Erythroblast (primary cell): Measurements from ENCODE around the gene FEN1.

ENCODE experiments used
- GATA1 ChIP-seq: IDR thresholded peaks from 2 replicates; pipeline ENCODE4 v1.6.1; 2011; ENCODE audit warnings: low read depth, mild to moderate bottlenecking, control low read depth, low read length, moderate library complexity
- POLR2A ChIP-seq: IDR thresholded peaks from 2 replicates; pipeline ENCODE4 v1.6.1; 2011; ENCODE audit warnings: mild to moderate bottlenecking, low read length

DNA sequence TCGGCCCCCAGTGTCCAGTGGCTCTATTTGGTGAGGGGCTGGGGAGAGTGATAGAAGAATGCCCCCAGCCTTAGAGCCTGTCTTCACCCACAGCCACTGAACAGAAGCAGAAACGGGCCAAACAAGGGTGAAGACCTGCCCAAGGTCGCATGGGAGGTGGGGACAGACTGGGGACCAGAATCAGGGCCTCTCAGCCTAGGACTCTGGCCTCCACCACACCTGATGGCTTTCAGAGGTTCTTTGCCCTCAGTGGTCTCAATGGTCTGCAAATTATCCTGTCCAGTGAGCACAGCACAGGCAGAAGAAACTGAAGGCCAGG, 44.8 kb upstream of the FEN1 start:
- TF ChIP-seq POLR2A (no peak), GATA1 (no peak)
